GM12878 (cell line): ENCODE data around the gene SLC46A2. TPM values are rescaled to one million over a fixed set of nuclear protein-coding genes. Genes with fewer than 3 reads are reported as not detected.

ENCODE experiments used
- ATAC-seq: fragments of 200-7000 bp; cut with Tn5 transposase; 3 replicates; pipeline ENCODE4 v1.9.1; 2020; ENCODE audit warnings: mild to moderate bottlenecking, moderate library complexity
- BruUV-seq: library from RNA; stranded (reverse); fragments of 400-500 nt; replicated peaks from 2 replicates; lab custom pipeline; 2021; lab: Mats Ljungman, UMichigan
- CTCF ChIA-PET: fragments of 300-600 bp; sonication (Branson Sonifier 250); formaldehyde crosslinking; extraction: SDS; loops from one replicate; lab custom pipeline; 2021; ENCODE audit warnings: inconsistent platforms; lab: Yijun Ruan, JAX
- POLR2A ChIA-PET: fragments of 350-600 bp; formaldehyde crosslinking; extraction: SDS; loops from one replicate; lab custom pipeline; 2021; ENCODE audit warnings: inconsistent platforms; lab: Charles Lee
- RAD21 ChIA-PET: fragments of 300-600 bp; sonication (Branson Sonifier 250); formaldehyde crosslinking; loops from one replicate; lab custom pipeline; 2023; ENCODE audit warnings: antibody characterized with exemption; ENCODE audit not compliant: unreplicated experiment; lab: Charles Lee
- SMC1A ChIA-PET: fragments of 300-600 bp; sonication (Branson Sonifier 250); formaldehyde crosslinking; loops from one replicate; lab custom pipeline; 2023; ENCODE audit not compliant: unreplicated experiment, uncharacterized antibody; lab: Charles Lee
- DNase-seq: peaks from one replicate; pipeline ENCODE4 v3.0.0-alpha.2; 2011; ENCODE audit warnings: low read depth, low spot score
- FAIRE-seq: peaks from 3 replicates; lab custom pipeline; 2011; peaks lifted over from hg19 to GRCh38; lab: Jason Lieb, UNC
- H2AFZ ChIP-seq: 2 replicates; pipeline ENCODE4 v1.6.0; 2011; ENCODE audit warnings: low read depth, low read length, control low read depth; ENCODE audit not compliant: control insufficient read depth
- H3K27ac ChIP-seq: 2 replicates; pipeline ENCODE4 v1.5.1; 2011; ENCODE audit warnings: control low read depth; ENCODE audit not compliant: control insufficient read depth, insufficient read depth
- H3K27me3 ChIP-seq, 2 experiments: replicated peaks in 1 of 2; 2 replicates each; pipeline versions ENCODE4 v1.6.0 to v1.6.1; 2011; ENCODE audit warnings: low read length in 1 of 2; ENCODE audit not compliant: control insufficient read depth in 2 of 2, insufficient read depth in 2 of 2
- H3K36me3 ChIP-seq, 2 experiments: 2 replicates each; pipeline ENCODE4 v1.5.1; 2011; ENCODE audit warnings: low read length in 1 of 2; ENCODE audit not compliant: control insufficient read depth in 2 of 2, insufficient read depth in 2 of 2
- H3K4me1 ChIP-seq: 2 replicates; pipeline ENCODE4 v1.6.1; 2011; ENCODE audit warnings: mild to moderate bottlenecking, low read length, moderate library complexity, mixed read lengths; ENCODE audit not compliant: control insufficient read depth, insufficient read depth
- H3K4me2 ChIP-seq: 2 replicates; pipeline ENCODE4 v1.6.0; 2011; ENCODE audit warnings: control low read depth; ENCODE audit not compliant: control insufficient read depth, insufficient read depth
- H3K4me3 ChIP-seq: fragments of 200-600 bp; sonication (generic); 2 replicates; pipeline ENCODE4 v1.5.1; 2016
- H3K79me2 ChIP-seq: 2 replicates; pipeline ENCODE4 v1.6.0; 2011; ENCODE audit warnings: low read length; ENCODE audit not compliant: control insufficient read depth, insufficient read depth
- H3K9ac ChIP-seq: 2 replicates; pipeline ENCODE4 v1.8.0; 2011; ENCODE audit warnings: low read length, control low read depth, mixed read lengths; ENCODE audit not compliant: control insufficient read depth, insufficient read depth
- H3K9me3 ChIP-seq: replicated peaks from 3 replicates; pipeline ENCODE4 v1.5.1; 2011; ENCODE audit warnings: mild to moderate bottlenecking, low read length; ENCODE audit not compliant: control insufficient read depth, insufficient read depth
- H4K20me1 ChIP-seq: 2 replicates; pipeline ENCODE4 v1.6.0; 2011; ENCODE audit not compliant: control insufficient read depth, insufficient read depth
- CBX5 ChIP-seq: sonication (generic); IDR thresholded peaks from 2 replicates; pipeline ENCODE4 v1.6.1; 2016; ENCODE audit warnings: low read depth, moderate library complexity, mild to moderate bottlenecking, inconsistent platforms
- EED ChIP-seq: sonication (generic); IDR thresholded peaks from 2 replicates; pipeline ENCODE4 v1.6.1; 2016; ENCODE audit warnings: antibody characterized with exemption, low read depth
- FOXK2 ChIP-seq: fragments of 450-650 bp; IDR thresholded peaks from 2 replicates; pipeline ENCODE4 v1.6.1; 2017; ENCODE audit warnings: mild to moderate bottlenecking, moderate library complexity
- FOXM1 ChIP-seq: IDR thresholded peaks from 2 replicates; pipeline ENCODE4 v1.6.1; 2012; ENCODE audit warnings: low read depth, mild to moderate bottlenecking, inconsistent platforms, low read length, moderate library complexity
- IRF4 ChIP-seq: IDR thresholded peaks from 2 replicates; pipeline ENCODE4 v1.6.1; 2011; ENCODE audit warnings: low read depth, low read length
- MTA2 ChIP-seq: fragments of 450-650 bp; IDR thresholded peaks from 2 replicates; pipeline ENCODE4 v1.6.1; 2016; ENCODE audit warnings: low read depth, mild to moderate bottlenecking, moderate library complexity
- NRF1 ChIP-seq: conservative IDR thresholded peaks from 2 replicates; pipeline ENCODE4 v1.6.1; 2011; ENCODE audit warnings: mild to moderate bottlenecking, low read depth, low read length, improper control_type of control experiment
- RBBP5 ChIP-seq: fragments of 200-600 bp; sonication (generic); conservative IDR thresholded peaks from 2 replicates; pipeline ENCODE4 v1.6.1; 2016
- RELA ChIP-seq: fragments of 450-650 bp; IDR thresholded peaks from 2 replicates; pipeline ENCODE4 v1.8.0; 2014; ENCODE audit warnings: borderline replicate concordance; ENCODE audit not compliant: partially characterized antibody
- RUNX3 ChIP-seq: IDR thresholded peaks from 2 replicates; pipeline ENCODE4 v1.6.1; 2012; ENCODE audit warnings: low read length, inconsistent platforms
- SMC3 ChIP-seq: IDR thresholded peaks from 2 replicates; pipeline ENCODE4 v1.6.1; 2011; ENCODE audit warnings: low read length, improper control_type of control experiment, borderline replicate concordance
- TARDBP ChIP-seq: IDR thresholded peaks from 2 replicates; pipeline ENCODE4 v1.6.1; 2016; ENCODE audit warnings: borderline replicate concordance
- TCF3 ChIP-seq: IDR thresholded peaks from 2 replicates; pipeline ENCODE4 v1.6.1; 2012; ENCODE audit warnings: low read depth, mild to moderate bottlenecking, low read length, borderline replicate concordance; ENCODE audit not compliant: insufficient read depth
- WRNIP1 ChIP-seq: IDR thresholded peaks from 2 replicates; pipeline ENCODE4 v1.6.1; 2011; ENCODE audit warnings: low read depth, low read length, improper control_type of control experiment, borderline replicate concordance
- WGBS: methylation state at CpG from one replicate; pipeline ENCODE4 v1.1.6; 2016; ENCODE audit warnings: low lambda C conversion rate; ENCODE audit not compliant: insufficient replicate concordance, insufficient coverage; ENCODE audit errors: missing lambda C conversion rate; 5-methylcytosine and 5-hydroxymethylcytosine counted together
- in situ Hi-C: fragments of 300-500 bp; cut with MboI; formaldehyde crosslinking; loops from 9 replicates; pipeline ENCODE4 v1.14.3; 2018; ENCODE audit warnings: mixed read lengths
- intact Hi-C: fragments of 100-400 bp; cut with micrococcal nuclease; formaldehyde crosslinking; loops from one replicate; pipeline ENCODE4 v1.14.2; 2022; ENCODE audit not compliant: unreplicated experiment
- polyA plus RNA-seq, 11 experiments: library from polyadenylated mRNA; depleted of rRNA in 4 of 11; unstranded in 6 of 11; stranded (reverse) in 5 of 11; fragments of >200 nt; fragmentation: Nextera tagmentation in 4 of 11; fragmentation: Illumina TruSeq in 1 of 11; extraction: Ambion mirVana in 4 of 11; extraction: Trizol in 1 of 11; gene quantifications; 1 replicate in 1 of 11; 2 replicates in 10 of 11; pipeline versions ENCODE4 v1.2.1 to v1.2.3, GENCODE V29; 2011 to 2016; ENCODE audit warnings: inconsistent platforms in 2 of 11, missing spikeins in 2 of 11, low read depth in 1 of 11
- total RNA-seq, 4 experiments: library from RNA; depleted of rRNA in 3 of 4; stranded (reverse); fragments of >200 nt in 3 of 4; fragmentation: Illumina TruSeq in 1 of 4; extraction: Trizol in 1 of 4; gene quantifications; 2 replicates each; pipeline versions ENCODE4 v1.2.1 to v1.2.3, GENCODE V29; 2013 to 2021
- TF ChIP-seq, protein P1 (sequence below): fragments of 450-650 bp; IDR thresholded peaks from 2 replicates; pipeline ENCODE4 v1.6.1; 2017; ENCODE audit warnings: borderline replicate concordance

Gene SLC46A2
- total and polyA plus RNA-seq, 10 of the 15 experiments (the other 5 are each of a cell fraction or from before 2014, with no cell fraction given): not detected

GRCh38 chr9:112864403-112864802, 26.3 kb downstream of the SLC46A2 start:
- RAD21 ChIA-PET: no interaction called here
- Histone ChIP-seq H4K20me1 (no peaks in the 10 kb centered on the region; the same call in 1 of the 2 replicates), H3K36me3 (no peaks in the 10 kb centered on the region; a peak in 1 of 4 replicates), H3K27me3 (no peaks in the 10 kb centered on the region; a peak in 1 of 4 replicates), H3K27ac (no peak overlapping the region; the same call in 1 of the 2 replicates), H3K9ac (no peak overlapping the region), H3K4me1 (peaks cover 47% of the 10 kb centered on the region), H3K79me2 (no peaks in the 10 kb centered on the region), H3K4me3 (no peak overlapping the region), H2AFZ (no peak overlapping the region), H3K9me3 (no peaks in the 10 kb centered on the region), H3K4me2 (peak overlapping the region; percentile 6; the same call in 1 of the 2 replicates)
- in situ Hi-C loops (no loop called here), intact Hi-C loops (no loop called here)
- TF ChIP-seq IRF4: no peak
- no peak for TF ChIP-seq EED
- no peak for TF ChIP-seq RUNX3
- no peak for TF ChIP-seq TCF3
- no peak for TF ChIP-seq FOXM1
- TF ChIP-seq CBX5: no peak
- TF ChIP-seq, protein P1, sequence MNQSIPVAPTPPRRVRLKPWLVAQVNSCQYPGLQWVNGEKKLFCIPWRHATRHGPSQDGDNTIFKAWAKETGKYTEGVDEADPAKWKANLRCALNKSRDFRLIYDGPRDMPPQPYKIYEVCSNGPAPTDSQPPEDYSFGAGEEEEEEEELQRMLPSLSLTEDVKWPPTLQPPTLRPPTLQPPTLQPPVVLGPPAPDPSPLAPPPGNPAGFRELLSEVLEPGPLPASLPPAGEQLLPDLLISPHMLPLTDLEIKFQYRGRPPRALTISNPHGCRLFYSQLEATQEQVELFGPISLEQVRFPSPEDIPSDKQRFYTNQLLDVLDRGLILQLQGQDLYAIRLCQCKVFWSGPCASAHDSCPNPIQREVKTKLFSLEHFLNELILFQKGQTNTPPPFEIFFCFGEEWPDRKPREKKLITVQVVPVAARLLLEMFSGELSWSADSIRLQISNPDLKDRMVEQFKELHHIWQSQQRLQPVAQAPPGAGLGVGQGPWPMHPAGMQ: no peak
- no peak for TF ChIP-seq SMC3
- no peak for TF ChIP-seq RELA
- no peak for TF ChIP-seq TARDBP
- no peak for TF ChIP-seq MTA2
- TF ChIP-seq WRNIP1: no peak
- no peak for TF ChIP-seq FOXK2
- TF ChIP-seq NRF1: no peak
- no peak for TF ChIP-seq RBBP5
- 100% methylated on average over 2 of the region's 3 CpGs for WGBS
- FAIRE-seq (no peak), ATAC-seq (no peak), DNase-seq (no peak)
- BruUV-seq: no TSS peak
- POLR2A ChIA-PET: no interaction called here
- CTCF ChIA-PET: interaction anchor here (2.3 kb wide), 1 partner anchor 39 kb away, joined by 10 read pairs; no protein-coding TSS in a partner anchor
- SMC1A ChIA-PET: no interaction called here
